Measurements from ENCODE around the gene LIMS1. TPM values are rescaled to one million over a fixed set of nuclear protein-coding genes. Genes with fewer than 3 reads are reported as not detected.
"Not testable (repeated sequence)": the region's sequence is repeated elsewhere in the genome, so short reads cannot be mapped to it uniquely, and the experiment has no call there.

The LIMS1 gene
- total RNA-seq, 1 experiment from 2014 or later, result 42.8 TPM

DNA sequence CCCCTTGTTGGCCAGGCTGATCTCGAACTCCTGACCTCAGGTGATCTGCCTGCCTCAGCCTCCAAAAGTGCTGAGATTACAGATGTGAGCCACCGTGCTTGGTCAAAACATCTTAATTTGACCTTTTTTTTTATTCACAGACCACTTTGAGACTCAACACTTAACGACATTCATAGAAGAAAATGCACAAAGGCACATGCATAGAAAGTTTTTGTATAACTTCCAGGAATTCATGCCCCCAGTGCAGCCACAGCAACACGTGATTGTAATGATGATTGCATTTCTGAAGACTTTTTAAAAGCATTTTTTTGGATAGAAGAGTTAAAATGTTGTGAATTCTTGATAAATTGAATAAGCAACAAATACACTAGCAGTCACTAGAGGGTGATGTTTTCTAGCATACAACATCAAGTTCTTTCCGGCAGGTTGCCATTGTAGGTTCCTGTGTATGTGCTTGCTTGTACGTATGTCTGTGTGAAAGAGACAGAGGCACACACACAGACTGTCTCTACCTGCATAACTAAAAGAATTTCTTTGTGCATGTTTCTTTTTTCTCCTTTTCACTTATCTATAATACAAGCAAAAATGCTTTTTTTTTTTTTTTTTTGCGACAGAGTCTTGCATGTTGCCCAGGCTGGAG lies 63.0 kb downstream of the LIMS1 start:
- DNase-seq (ENCODE audit: low read depth, low spot score), result peak; percentile 62
- in situ Hi-C loops (cut with HindIII; ENCODE audit: low pct_unique_long_range_greater_than_20kb, low sequenced_read_pairs), result not testable (repeated sequence)

DNA sequence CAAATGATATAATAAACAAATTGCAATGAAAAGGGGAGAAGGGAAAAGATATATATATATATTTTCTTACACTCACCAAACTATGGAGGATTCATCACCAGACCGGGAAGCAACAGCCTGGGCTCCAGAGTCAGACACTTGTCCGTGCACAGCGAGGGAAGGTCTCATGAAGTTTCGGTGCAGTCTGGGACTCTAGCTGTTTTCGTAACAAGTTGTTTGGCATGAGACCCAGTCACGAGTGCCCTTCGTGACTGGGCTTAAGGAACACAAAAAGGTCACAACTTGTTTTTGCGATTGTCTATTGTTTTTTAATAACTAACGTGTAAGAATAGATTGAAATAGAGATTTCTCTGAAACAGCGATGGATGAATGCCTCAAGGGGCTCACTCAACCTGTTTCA lies 66.9 kb downstream of the LIMS1 start:
- DNase-seq (ENCODE audit: low read depth, low spot score), result peak; percentile 80
- in situ Hi-C loops (cut with HindIII; ENCODE audit: low pct_unique_long_range_greater_than_20kb, low sequenced_read_pairs), result not testable (repeated sequence)

DNA sequence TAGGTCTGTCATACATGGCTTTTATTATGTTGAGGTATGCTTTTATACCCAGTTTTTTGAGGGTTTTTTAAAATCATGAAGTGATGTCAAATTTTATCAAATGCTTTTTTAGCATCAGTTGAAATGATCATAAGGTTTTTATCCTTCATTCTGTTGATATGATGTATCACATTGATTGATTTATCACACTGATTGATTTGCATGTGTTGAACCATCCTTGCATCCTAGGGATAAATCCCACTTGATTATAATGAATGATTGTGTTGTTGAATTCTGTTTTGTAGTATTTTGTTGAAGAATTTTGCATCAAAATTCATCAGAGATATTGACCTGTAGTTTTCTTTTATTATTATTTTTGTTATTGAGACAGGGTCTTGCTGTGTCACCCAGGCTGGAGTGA lies 68.2 kb downstream of the LIMS1 start:
- in situ Hi-C loops (cut with HindIII; ENCODE audit: low pct_unique_long_range_greater_than_20kb, low sequenced_read_pairs), result no loop called here
- no peak for DNase-seq (ENCODE audit: low read depth, low spot score)

DNA sequence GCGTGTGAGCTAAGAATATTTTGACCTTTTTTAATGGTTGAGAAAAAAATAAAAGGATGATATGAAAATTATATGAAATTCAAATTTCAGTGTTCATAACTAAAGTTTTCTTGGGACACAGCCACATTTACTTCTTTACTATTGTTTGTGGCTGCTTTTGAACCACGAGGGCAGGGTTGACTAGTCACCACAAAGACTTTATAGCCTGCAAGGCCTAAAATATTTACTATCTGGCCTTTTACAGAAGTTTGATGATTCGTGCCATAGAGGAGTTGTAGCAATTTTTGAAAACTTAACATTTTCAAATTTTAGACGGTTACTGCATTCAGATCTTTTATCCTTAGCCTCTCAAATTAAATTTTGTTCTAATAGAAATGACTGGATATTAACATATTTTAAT lies 69.9 kb downstream of the LIMS1 start:
- DNase-seq (ENCODE audit: low read depth, low spot score), result no peak
- in situ Hi-C loops (cut with HindIII; ENCODE audit: low pct_unique_long_range_greater_than_20kb, low sequenced_read_pairs), result no loop called here

DNA sequence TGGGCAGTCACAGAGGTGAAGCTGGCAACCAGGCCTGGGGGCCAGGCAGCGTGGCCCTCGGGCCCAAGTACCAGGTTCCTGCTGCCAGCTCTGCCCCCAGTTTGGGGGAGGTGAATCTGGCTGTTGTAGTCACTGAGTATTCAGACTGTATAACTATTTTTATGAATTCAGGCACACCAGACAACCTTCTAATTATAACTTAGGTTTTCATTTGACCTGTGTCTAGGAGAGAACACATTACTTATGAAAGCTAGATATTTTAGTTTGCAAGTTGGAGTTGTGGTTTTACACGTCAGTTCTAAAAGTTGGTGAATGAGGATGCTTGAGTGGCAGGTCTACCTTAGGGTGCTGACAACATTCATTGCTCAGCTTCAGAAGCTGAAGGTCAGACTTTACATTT lies 71.7 kb downstream of the LIMS1 start:
- no peak for DNase-seq (ENCODE audit: low read depth, low spot score)
- in situ Hi-C loops (cut with HindIII; ENCODE audit: low pct_unique_long_range_greater_than_20kb, low sequenced_read_pairs), result no loop called here

DNA sequence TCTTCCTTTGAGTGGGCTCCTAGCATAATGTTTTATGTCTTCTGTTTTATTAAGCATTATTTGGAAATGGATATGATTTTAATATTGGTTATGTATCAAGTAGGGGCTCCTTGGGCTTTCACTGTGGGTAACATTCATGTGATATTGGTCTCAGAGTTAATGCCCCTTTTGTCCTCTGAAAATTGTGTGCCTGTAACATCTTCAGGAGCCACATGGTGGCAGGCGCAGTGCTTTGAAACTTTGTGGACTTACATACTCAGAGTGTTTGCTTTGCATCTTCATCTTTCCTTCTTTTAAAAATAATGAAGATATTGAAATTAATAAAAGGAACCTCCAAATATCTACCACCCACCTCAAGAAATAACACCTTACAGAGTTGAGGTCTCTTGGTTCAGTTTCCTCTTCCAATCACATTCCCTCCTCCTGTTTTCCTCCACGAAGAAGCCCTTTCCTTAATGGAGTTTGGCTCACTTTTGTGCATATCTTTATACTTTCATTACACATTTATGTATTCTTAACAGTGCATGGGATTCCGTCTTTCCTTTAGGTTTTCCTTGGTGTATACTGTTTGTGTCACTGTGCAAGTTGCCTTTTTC lies 73.5 kb downstream of the LIMS1 start:
- peak; percentile 83 for DNase-seq (ENCODE audit: low read depth, low spot score)
- in situ Hi-C loops (cut with HindIII; ENCODE audit: low pct_unique_long_range_greater_than_20kb, low sequenced_read_pairs), result no loop called here

DNA sequence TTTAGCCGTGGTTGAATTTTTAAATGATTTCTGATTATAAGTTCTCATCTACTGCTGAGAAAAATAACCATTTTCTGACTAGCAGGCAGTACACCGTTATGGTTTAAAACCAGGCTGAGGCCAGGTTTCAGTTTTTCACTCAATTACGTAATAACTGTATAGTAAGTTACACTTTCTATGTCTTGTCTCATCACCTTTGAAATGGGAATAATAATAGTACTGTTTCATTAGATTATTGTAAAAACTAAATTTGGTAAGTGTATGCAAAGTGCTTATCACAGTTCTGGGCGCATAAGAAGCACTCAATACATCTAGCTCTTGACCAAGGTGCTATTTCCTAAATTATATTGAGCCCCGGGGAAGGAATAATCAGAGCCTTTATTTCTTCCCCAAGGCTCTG lies 76.8 kb downstream of the LIMS1 start:
- in situ Hi-C loops (cut with HindIII; ENCODE audit: low pct_unique_long_range_greater_than_20kb, low sequenced_read_pairs), result no loop called here
- no peak for DNase-seq (ENCODE audit: low read depth, low spot score)

DNA sequence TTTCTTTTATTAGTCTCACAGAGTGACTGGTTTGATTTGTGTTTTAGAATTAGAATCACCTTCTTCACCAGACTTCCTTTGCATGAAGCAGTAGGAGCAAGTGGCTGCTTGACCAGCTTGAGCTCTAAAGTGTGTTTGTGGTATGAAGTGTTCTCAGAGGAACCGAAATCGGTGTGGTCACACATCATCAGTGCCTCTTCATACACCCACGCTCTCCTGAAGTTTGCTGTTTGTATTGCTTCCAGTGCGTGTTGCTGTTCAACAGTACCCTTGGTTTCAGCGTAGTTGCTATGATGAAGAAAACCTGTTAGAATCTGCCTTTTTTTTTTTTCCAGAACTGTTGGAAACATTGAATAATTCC lies 77.9 kb downstream of the LIMS1 start:
- in situ Hi-C loops (cut with HindIII; ENCODE audit: low pct_unique_long_range_greater_than_20kb, low sequenced_read_pairs), result no loop called here
- DNase-seq (ENCODE audit: low read depth, low spot score), result no peak

DNA sequence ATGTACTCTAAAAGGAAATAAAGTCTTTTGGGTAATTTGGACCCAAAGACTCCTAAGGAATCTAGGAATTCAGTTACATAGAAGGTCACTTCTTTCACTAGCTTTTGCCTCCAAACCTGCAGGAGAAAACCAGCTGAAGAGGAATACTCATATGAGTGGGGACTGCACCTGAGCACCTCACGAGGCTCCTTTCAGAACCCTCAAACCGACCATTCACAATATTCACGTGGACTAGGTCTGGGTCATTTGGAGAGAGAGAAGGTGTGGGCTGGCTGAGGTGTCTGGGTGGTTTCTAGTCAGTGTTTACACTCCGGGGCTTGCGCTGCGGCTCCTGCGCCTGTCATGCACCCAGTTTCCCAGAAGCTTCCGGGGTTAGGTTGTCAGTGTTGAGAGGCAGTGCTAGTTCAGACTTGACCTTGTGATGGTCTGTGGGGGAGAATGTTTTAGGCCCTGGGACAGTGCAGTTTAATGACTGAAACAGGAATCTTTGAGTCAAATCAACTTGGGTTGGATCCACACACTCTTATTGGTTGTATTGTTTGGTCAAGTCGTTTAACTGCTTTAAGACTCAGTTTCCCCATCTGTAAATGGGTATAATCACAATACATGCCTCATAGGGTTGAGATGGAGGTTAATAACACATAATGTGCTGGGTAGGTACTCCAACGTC lies 78.4 kb downstream of the LIMS1 start:
- DNase-seq (ENCODE audit: low read depth, low spot score), result no peak
- in situ Hi-C loops (cut with HindIII; ENCODE audit: low pct_unique_long_range_greater_than_20kb, low sequenced_read_pairs), result no loop called here

DNA sequence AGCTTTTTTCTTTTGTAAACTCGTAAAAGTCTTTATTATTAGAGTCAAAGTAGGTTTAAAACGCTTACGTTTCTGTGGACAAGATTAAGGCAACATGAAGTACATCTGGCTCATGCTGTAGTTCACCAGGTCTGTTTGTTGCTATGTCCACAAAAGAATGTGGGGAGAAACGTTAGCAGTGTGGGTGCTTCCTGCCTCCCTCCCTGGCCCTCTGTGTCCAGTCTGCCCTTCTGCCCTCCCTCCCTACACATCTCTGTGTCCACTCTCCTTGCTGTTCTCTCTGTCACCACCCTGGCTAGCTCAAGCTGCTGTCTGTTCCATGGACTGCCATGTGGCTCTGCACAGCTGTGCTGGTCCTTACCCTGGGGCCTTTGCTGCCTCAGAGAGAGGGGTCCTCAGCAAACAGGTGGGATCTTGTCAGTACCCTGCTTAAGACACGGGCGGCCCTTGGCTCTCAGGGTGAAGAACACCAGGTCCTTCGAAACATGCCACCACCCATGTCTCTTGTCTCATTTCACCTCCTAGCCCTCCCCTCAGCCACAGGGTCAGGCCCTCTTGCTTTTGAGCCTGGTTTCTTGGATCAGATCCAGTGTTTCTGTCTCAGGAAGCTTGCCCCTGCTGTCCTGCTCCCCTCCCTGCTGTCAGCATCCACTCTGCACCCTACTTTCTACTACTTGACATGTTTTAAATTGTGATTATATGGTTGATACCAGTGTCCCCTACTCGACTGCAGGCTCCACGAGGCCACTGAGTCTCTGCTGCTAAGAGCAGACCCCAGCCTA lies 79.2 kb downstream of the LIMS1 start:
- in situ Hi-C loops (cut with HindIII; ENCODE audit: low pct_unique_long_range_greater_than_20kb, low sequenced_read_pairs), result no loop called here
- DNase-seq (ENCODE audit: low read depth, low spot score), result no peak

DNA sequence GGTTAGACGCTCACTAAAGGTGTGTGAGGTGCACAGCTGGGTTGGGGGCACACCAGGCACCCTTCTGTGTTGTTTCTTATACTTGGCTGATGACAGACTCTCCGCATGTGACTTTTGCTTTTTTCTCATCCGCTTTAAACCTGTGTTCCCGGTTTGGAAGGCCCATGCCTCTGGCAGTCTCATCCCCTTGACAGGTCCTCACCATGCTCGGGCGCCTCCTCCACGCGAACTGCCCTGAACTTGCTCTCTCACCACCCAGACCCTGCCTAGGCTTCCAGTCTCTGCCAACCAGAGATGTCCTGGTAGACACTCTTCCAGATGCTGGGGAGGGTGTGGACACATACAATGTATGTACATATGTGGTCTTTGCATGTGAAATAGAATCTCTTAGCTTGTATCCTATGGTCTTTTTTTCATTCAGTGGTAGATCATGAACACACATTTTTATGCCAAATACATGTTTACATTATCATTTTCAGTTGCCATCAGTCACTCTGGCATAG lies 79.8 kb downstream of the LIMS1 start:
- DNase-seq (ENCODE audit: low read depth, low spot score), result no peak
- in situ Hi-C loops (cut with HindIII; ENCODE audit: low pct_unique_long_range_greater_than_20kb, low sequenced_read_pairs), result no loop called here

DNA sequence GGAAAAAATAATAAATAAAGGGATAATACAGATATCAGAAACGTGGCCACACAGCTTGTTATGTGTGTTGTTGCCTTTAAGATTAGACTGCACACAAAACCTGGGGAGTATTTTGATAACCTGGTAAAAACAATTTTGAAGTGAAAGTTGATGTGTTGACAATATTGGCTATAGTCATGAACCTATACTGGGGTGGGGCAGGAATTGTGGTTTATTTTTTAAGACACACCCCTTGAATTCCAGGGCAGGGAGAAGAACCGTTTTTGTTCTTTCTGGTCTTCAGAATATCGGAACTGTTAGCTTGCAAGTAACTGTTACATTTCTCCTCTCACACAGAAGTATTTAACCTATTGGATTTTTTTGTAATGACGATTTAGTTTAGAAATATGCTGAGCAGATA lies 80.4 kb downstream of the LIMS1 start:
- no peak for DNase-seq (ENCODE audit: low read depth, low spot score)
- in situ Hi-C loops (cut with HindIII; ENCODE audit: low pct_unique_long_range_greater_than_20kb, low sequenced_read_pairs), result no loop called here

DNA sequence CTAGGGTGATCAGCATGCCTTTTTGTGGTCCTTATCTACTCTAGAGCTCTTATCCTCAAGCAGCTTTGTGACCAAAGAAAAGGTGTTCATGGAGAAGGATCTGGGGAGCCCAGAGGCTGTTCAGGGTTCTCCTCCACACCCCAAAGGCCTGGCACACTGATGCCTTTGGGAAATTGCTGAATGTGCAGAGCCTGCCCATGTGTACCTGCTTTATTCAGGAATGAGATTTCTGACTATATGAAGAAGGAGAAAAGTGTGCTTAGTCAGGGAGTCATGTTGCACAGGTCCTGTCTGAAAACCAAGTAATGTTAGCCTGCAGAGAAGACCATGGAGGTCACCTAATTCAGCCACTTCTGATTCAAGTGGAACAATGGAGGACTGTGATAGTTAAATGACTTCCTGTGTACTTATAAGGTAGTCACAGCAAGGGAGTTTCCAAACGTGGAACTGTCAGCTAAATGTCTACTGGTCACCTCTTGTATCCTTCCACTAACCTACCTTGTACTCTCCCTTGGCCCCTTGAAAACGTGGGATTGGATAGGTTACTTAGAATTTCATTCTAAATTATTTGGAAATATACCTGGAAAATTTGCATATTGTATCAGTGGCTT lies 81.3 kb downstream of the LIMS1 start:
- DNase-seq (ENCODE audit: low read depth, low spot score), result no peak
- in situ Hi-C loops (cut with HindIII; ENCODE audit: low pct_unique_long_range_greater_than_20kb, low sequenced_read_pairs), result no loop called here

DNA sequence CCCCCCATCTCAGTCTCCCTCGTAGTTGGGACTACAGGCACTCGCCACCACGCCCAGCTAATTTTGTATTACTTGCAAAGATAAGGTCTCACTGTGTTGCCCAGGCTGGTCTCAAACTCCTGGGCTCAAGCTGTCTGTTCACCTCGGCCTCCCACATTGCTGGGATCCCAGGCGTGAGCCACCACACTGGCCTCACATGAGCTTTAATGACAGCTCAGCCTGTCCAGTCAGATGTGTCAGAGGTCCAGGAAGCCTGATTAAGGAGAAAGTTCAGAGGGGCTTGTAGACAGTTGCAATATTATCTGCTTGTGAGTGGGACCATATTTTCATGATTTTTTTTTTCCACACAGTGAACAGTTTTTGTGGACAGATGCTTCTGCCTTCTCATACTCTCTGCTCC lies 82.0 kb downstream of the LIMS1 start:
- in situ Hi-C loops (cut with HindIII; ENCODE audit: low pct_unique_long_range_greater_than_20kb, low sequenced_read_pairs), result no loop called here
- DNase-seq (ENCODE audit: low read depth, low spot score), result no peak

DNA sequence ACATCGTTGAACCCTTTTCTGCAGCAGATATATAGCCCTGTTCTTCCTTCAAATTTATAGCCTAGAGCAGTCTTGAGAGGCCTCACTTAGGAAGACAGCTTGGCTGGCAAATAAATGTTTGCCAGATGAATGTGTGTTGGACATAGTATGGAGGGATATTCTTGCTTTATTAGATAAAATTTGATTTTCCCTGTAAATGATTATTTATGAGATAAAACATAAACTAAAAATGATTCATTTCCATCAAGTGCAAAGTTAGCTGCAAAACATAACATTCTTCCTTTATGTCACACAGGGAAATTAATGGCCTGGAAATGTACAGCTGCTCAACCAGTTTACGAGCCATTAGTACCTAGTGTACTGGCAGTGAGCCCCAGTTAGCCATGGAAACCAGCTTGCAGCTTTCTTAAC lies 82.5 kb downstream of the LIMS1 start:
- DNase-seq (ENCODE audit: low read depth, low spot score), result no peak
- in situ Hi-C loops (cut with HindIII; ENCODE audit: low pct_unique_long_range_greater_than_20kb, low sequenced_read_pairs), result no loop called here

DNA sequence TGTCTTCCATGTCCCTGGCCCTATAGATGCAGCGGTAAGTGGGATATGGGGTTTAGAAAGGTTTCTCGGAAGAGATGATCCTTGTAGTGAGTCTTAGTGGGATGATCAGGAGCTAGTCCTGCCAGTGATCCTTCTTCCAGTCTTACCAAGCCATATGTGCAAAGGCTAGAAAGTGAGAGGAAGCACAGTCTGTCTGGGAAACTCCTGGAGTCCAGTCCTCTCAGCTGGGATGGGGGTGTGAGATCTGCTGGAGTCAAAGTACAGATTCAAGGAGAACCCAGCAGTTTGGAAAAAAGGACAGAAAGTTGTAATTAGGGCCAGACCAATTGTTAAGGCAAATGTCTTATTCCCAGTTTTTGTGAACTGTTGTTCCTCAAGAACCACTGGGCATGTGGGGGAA lies 83.3 kb downstream of the LIMS1 start:
- no peak for DNase-seq (ENCODE audit: low read depth, low spot score)
- in situ Hi-C loops (cut with HindIII; ENCODE audit: low pct_unique_long_range_greater_than_20kb, low sequenced_read_pairs), result no loop called here

DNA sequence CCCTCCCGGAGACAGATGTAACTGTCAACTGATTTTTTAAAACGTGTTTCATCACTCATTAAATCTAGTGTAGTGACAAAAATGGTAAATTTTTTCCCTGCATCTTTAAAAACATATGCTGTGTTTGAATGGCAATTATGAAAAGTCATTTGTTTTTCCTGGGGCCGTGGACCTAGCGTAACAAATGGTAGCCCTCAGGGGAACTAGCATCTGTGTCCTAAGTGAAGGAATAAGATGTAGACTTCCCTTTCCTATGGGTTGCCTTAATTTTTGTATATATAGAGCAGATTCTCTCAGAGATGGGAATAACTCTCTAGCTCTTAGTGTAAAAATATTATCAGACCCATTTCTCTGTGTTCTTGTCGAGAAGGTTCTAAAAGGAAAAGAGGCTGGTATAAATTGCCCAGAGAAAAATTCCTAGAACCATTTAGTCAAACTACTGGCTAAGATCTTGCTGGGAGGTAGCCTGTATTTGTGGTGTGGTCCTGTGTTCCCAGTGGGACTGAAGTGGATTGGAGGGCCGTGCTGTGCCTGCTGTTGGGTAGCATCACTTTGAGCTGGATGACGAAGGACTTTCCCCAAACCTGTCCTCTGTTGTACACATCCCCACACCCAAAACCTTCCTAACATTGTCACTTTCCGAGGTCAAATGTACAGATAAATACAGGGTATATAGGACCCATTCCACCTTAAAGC lies 85.8 kb downstream of the LIMS1 start:
- DNase-seq (ENCODE audit: low read depth, low spot score), result no peak
- in situ Hi-C loops (cut with HindIII; ENCODE audit: low pct_unique_long_range_greater_than_20kb, low sequenced_read_pairs), result no loop called here

Measured in SK-MEL-5 (cell line).